A549 treated with Hydrocortisone at 1 μM for 4 hours (cell line): ENCODE data around the gene PHF19. TPM values are rescaled to one million over a fixed set of nuclear protein-coding genes. Genes with fewer than 3 reads are reported as not detected.

Source experiments
- total RNA-seq: library from RNA; stranded (reverse); fragments of 200-300 nt; extraction: Qiagen RNA extraction; gene quantifications from 5 replicates; pipeline ENCODE4 v1.2.3, GENCODE V29; 2022

Gene PHF19
- total RNA-seq = 81.6 to 138 TPM (median 121 TPM) in 5 replicates

GRCh38 chr9:120876842-120877240 is at the start of gene PHF19:
TSS of gene PHF19 (minus strand) at chr9:120877188. CDS start at chr9:120874741, 2,447 bp downstream.

GRCh38 chr9:120926397-120926928 is 49.5 kb upstream of the PHF19 start, which contains the start of gene TRAF1:
TSS of gene TRAF1 (minus strand) at chr9:120926796. CDS start at chr9:120926075, 721 bp downstream.

GRCh38 chr9:120842685-120843485 is 34.1 kb downstream of the PHF19 start, which contains the start of gene PSMD5:
TSS of gene PSMD5 (minus strand) at chr9:120842922. CDS start at chr9:120842909, 13 bp downstream.

Other genes with a start within 250 kb of the PHF19 start
- gene MEGF9, start 162.7 kb downstream of the PHF19 start, total RNA-seq = 16.2 to 26.1 TPM (median 20.5 TPM) in 5 replicates
- gene FBXW2, start 83.8 kb downstream of the PHF19 start, total RNA-seq = 36.8 to 44.4 TPM (median 38.4 TPM) in 5 replicates
- gene PSMD5, start 34.3 kb downstream of the PHF19 start, total RNA-seq = 28.0 to 37.7 TPM (median 29.8 TPM) in 5 replicates
- 1.7 to 2.7 TPM (median 2.4 TPM) in 5 replicates for gene TRAF1, start 49.6 kb upstream of the PHF19 start, total RNA-seq
- gene C5, start 173.1 kb upstream of the PHF19 start, total RNA-seq = 11.4 to 14.2 TPM (median 12.1 TPM) in 5 replicates
- gene CNTRL, start 197.8 kb upstream of the PHF19 start, total RNA-seq = 4.8 to 7.0 TPM (median 5.7 TPM) in 5 replicates